ENCODE results near the gene CHCHD2.

- TF ChIP-seq CTCF (conservative IDR thresholded peaks at IDR 0.05; ENCODE audit: low read depth in 2 of 2): no peak
- TF ChIP-seq EZH2 (IDR thresholded peaks at IDR 0.05; ENCODE audit: low read depth, unreplicated experiment): no peak
- no peak for TF ChIP-seq REST (IDR thresholded peaks at IDR 0.05; ENCODE audit: unreplicated experiment)
- TF ChIP-seq POLR2AphosphoS5 (IDR thresholded peaks at IDR 0.05; ENCODE audit: low read depth): no peak
- no peak for TF ChIP-seq ZNF114 (CRISPR knock-in tag; IDR thresholded peaks at IDR 0.05)
- TF ChIP-seq CREB1 (CRISPR knock-in tag; IDR thresholded peaks at IDR 0.05; ENCODE audit: low read depth): no peak
- no peak for TF ChIP-seq JUNB (IDR thresholded peaks at IDR 0.05; ENCODE audit: unreplicated experiment)
- no peak for TF ChIP-seq NANOG (IDR thresholded peaks at IDR 0.05; ENCODE audit: borderline replicate concordance)
- no peak for TF ChIP-seq STAT1 (IDR thresholded peaks at IDR 0.05; ENCODE audit: unreplicated experiment)
- no peak for TF ChIP-seq EZH2phosphoT487 (IDR thresholded peaks at IDR 0.05; ENCODE audit: unreplicated experiment)
- TF ChIP-seq ETS1 (IDR thresholded peaks at IDR 0.05): no peak
- no peak for TF ChIP-seq ZNF462 (CRISPR knock-in tag; IDR thresholded peaks at IDR 0.05)
Observed at GRCh38 chr7:56105508-56105907, 768 bp downstream of the CHCHD2 start.
